ENCODE measurements around the gene AUTS2. TPM values are rescaled to one million over a fixed set of nuclear protein-coding genes. Genes with fewer than 3 reads are reported as not detected.

Gene AUTS2
- polyA plus RNA-seq, 3 donors = 0.08 to 0.35 TPM; not detected in 1

- no peak overlapping the region for H2AFZ ChIP-seq (ENCODE audit: insufficient read depth, low read depth, low read length, poor library complexity, severe bottlenecking)
- intact Hi-C loops (cut with micrococcal nuclease) = no loop called here
- no peak for DNase-seq
- H4K20me1 ChIP-seq (ENCODE audit: insufficient read depth, low read length) = no peaks in the 10 kb centered on the region
- Mint-ChIP-seq H3K4me1 (no peaks in the 10 kb centered on the region), H3K36me3 (no peaks in the 10 kb centered on the region), H3K27me3 (ENCODE audit: low read depth in 3 of 3) (peaks cover 0 to 4% (median 0%) of the 10 kb centered on the region in 3 donors), H3K9me3 (peaks cover 0 to 18% (median 2%) of the 10 kb centered on the region in 7 donors), H3K27ac (no peak overlapping the region), H3K4me3 (no peak overlapping the region)
- no peak overlapping the region for H3K27ac ChIP-seq (ENCODE audit: low read depth in 1 of 2, low read length in 2 of 2)
- no peak overlapping the region for H3K4me3 ChIP-seq (replicated peaks in 1 of 3; ENCODE audit: low read depth in 2 of 3, low read length in 3 of 3)
- H3K4me2 ChIP-seq (replicated peaks; ENCODE audit: extremely low read depth, low read length, poor library complexity, severe bottlenecking) = no peak overlapping the region
- TF ChIP-seq, protein P1, sequence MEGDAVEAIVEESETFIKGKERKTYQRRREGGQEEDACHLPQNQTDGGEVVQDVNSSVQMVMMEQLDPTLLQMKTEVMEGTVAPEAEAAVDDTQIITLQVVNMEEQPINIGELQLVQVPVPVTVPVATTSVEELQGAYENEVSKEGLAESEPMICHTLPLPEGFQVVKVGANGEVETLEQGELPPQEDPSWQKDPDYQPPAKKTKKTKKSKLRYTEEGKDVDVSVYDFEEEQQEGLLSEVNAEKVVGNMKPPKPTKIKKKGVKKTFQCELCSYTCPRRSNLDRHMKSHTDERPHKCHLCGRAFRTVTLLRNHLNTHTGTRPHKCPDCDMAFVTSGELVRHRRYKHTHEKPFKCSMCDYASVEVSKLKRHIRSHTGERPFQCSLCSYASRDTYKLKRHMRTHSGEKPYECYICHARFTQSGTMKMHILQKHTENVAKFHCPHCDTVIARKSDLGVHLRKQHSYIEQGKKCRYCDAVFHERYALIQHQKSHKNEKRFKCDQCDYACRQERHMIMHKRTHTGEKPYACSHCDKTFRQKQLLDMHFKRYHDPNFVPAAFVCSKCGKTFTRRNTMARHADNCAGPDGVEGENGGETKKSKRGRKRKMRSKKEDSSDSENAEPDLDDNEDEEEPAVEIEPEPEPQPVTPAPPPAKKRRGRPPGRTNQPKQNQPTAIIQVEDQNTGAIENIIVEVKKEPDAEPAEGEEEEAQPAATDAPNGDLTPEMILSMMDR (IDR thresholded peaks at IDR 0.05) = no peak
- H3K36me3 ChIP-seq (replicated peaks in 1 of 2; ENCODE audit: control insufficient read depth in 1 of 2, insufficient read depth in 2 of 2, low read length in 2 of 2) = no peaks in the 10 kb centered on the region
- H3K9ac ChIP-seq (ENCODE audit: insufficient read depth, low read length, poor library complexity, severe bottlenecking) = no peak overlapping the region
- no peaks in the 10 kb centered on the region for H3K79me2 ChIP-seq (ENCODE audit: insufficient read depth, low read length)
- no CpG with 5 or more reads among the region's 3 CpGs for WGBS (ENCODE audit: insufficient coverage)
- H3K9me3 ChIP-seq (replicated peaks in 1 of 2; ENCODE audit: control insufficient read depth in 1 of 2, insufficient read depth in 1 of 2, low read length in 2 of 2) = peaks cover 7 to 11% of the 10 kb centered on the region in 2 donors
- no peaks in the 10 kb centered on the region for H3K4me1 ChIP-seq (ENCODE audit: control insufficient read depth in 1 of 2, insufficient read depth in 2 of 2, low read length in 2 of 2)
- H3K27me3 ChIP-seq (ENCODE audit: control insufficient read depth in 2 of 2, insufficient read depth in 2 of 2, low read length in 2 of 2) = no peaks in the 10 kb centered on the region
Observed at GRCh38 chr7:70608229-70608628, 1010.0 kb downstream of the AUTS2 start.

- no peak overlapping the region for H2AFZ ChIP-seq (ENCODE audit: insufficient read depth, low read depth, low read length, poor library complexity, severe bottlenecking)
- no peak overlapping the region for H3K4me3 ChIP-seq (replicated peaks in 1 of 3; ENCODE audit: low read depth in 2 of 3, low read length in 3 of 3)
- 100% methylated on average over 4 of the region's 5 CpGs for WGBS (ENCODE audit: insufficient coverage)
- H3K9me3 Mint-ChIP-seq = peaks cover 0 to 2% (median 0%) of the 10 kb centered on the region in 7 donors
- H3K36me3 ChIP-seq (replicated peaks in 1 of 2; ENCODE audit: control insufficient read depth in 1 of 2, insufficient read depth in 2 of 2, low read length in 2 of 2) = no peaks in the 10 kb centered on the region
- no peak overlapping the region for H3K4me3 Mint-ChIP-seq
- no peaks in the 10 kb centered on the region for H3K9me3 ChIP-seq (replicated peaks in 1 of 2; ENCODE audit: control insufficient read depth in 1 of 2, insufficient read depth in 1 of 2, low read length in 2 of 2)
- no peaks in the 10 kb centered on the region for H3K4me1 ChIP-seq (ENCODE audit: control insufficient read depth in 1 of 2, insufficient read depth in 2 of 2, low read length in 2 of 2)
- intact Hi-C loops (cut with micrococcal nuclease) = no loop called here
- no peak overlapping the region for H3K27ac ChIP-seq (ENCODE audit: low read depth in 1 of 2, low read length in 2 of 2)
- H3K36me3 Mint-ChIP-seq = no peaks in the 10 kb centered on the region
- H3K27me3 ChIP-seq (ENCODE audit: control insufficient read depth in 2 of 2, insufficient read depth in 2 of 2, low read length in 2 of 2) = no peaks in the 10 kb centered on the region
- no peak for DNase-seq
- H3K27me3 Mint-ChIP-seq (ENCODE audit: low read depth in 3 of 3) = peaks cover 0 to 4% (median 3%) of the 10 kb centered on the region in 3 donors
- no peak overlapping the region for H3K9ac ChIP-seq (ENCODE audit: insufficient read depth, low read length, poor library complexity, severe bottlenecking)
- TF ChIP-seq, protein P1 (IDR thresholded peaks at IDR 0.05) = no peak
- no peaks in the 10 kb centered on the region for H4K20me1 ChIP-seq (ENCODE audit: insufficient read depth, low read length)
- H3K79me2 ChIP-seq (ENCODE audit: insufficient read depth, low read length) = no peaks in the 10 kb centered on the region
- no peak overlapping the region for H3K4me2 ChIP-seq (replicated peaks; ENCODE audit: extremely low read depth, low read length, poor library complexity, severe bottlenecking)
- H3K27ac Mint-ChIP-seq = no peak overlapping the region
- H3K4me1 Mint-ChIP-seq = peaks cover 2% of the 10 kb centered on the region
Observed at GRCh38 chr7:70612811-70613210, 1014.5 kb downstream of the AUTS2 start.

Measured in CD14-positive monocyte (primary cell).